RPMI8226 (cell line): ENCODE results near the gene S100A16.

Experiments used
- DNase-seq: peaks from one replicate; pipeline ENCODE4 v3.0.0-alpha.2; 2015

S100A16 gene

DNA sequence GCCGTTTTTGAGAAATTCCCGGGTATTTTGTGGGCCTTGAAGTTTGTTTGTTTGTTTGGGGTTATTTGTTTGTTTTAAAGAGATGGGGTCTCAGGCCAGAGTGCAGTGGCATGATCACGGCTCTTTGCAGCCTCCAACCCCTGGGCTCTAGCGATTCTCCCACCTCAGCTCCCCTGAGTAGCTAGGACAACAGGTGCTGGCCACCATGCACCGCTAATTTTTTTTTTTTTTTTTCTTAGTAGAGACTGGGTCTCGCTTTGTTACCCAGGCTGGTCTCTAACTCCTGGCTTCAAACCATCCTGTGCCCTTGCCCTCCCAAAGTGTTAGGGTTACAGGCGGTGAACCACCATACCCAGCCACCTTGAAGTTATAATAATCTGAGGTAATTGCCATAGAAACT lies 22.9 kb upstream of the S100A16 start:
- no peak for DNase-seq

- DNase-seq = peak; percentile 99
These were observed 21.1 kb upstream of the S100A16 start, which contains the start of gene CHTOP for GRCh38 chr1:153633754-153634665. Gene CHTOP (plus strand): TSS chr1:153634066. CDS start chr1:153636589, 2,523 bp downstream.

DNA sequence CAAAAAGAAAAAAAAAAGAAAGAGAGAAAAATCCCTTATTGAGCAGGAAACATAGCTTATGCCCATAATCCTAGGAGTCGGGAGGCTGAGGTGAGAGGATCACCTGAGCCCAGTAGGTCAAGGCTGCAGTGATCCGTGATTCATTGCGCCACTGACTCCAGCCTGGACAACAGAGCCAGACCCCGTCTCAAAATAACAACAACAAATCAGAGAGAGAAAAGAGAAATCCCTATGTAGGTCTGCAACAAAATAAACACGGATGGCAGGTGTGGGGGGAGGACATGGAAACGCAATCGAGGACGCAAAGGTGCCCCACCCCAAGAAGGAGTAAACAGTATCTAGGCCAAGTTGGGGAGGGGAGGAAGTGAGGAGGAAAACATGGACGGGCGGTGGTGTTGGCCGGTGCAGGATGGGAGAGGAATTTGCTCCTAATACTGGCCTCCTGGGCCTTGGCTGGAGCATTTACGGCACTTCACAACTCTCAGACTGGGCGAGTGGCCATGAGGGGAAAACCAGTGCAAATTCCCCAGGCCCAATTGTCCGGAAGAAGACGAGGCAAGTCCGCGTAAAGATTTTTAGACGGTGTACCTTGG lies 20.3 kb upstream of the S100A16 start:
- DNase-seq = no peak

DNA sequence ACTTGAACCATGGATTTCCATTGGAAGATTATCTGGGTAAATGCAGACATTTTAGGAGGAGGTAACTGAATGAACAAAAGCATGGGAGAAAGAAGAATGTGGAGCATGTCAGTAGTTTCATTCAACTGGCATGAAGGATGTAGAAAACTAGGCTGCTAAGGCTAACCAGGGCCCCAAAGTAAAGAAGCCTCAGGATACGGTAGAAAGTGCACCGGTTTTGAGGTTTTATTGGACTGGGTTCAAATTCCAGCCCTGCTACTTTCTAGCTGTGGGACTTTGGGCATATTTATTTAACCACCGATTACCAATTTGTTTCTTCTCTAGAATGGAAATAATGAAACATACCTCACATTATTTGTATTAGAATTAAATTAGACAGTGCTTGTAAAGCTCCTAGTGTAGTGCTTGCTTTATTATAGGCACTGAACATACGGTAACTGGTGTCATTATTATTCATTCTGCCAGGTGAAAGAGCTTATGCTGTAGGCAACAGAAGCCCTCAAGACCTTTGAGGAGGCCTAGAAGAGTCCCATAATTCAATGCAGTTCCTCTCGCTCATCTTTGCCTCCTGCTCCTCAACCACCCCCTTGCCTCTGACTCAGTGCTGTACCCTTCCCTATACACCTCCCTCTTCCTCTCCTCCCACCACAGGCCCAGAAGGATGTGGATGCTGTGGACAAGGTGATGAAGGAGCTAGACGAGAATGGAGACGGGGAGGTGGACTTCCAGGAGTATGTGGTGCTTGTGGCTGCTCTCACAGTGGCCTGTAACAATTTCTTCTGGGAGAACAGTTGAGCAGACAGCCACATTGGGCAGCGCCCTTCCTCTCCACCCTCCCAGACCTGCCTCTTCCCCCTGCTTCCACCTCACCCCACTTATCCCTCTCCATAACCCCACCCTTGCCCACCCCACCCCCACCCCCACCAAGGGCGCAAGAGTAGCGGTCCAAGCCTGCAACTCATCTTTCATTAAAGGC lies 18.4 kb upstream of the S100A16 start:
- no peak for DNase-seq

- DNase-seq = no peak
These were observed 17.4 kb upstream of the S100A16 start for GRCh38 chr1:153630384-153630783.

DNA sequence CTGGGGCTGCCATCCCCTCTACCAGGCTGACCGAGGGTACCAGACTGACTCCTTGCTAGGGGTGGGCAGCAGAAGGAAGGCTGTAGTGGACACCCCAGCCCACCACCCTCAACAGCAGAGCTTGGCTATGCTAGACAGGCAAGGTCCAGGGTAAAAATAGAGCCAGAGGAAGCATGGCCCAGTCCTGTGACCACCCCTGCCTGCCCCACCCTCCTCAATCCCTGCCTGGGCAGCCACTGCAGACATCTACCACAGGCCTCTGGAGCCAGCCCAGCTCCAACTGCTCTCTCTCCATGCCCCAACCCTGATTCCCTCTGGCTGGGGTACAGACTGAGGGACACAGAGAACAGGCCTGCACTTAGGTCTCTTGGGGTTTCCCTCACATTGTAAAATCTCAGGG lies 17.0 kb upstream of the S100A16 start:
- no peak for DNase-seq

- DNase-seq = no peak
These were observed 16.4 kb upstream of the S100A16 start for GRCh38 chr1:153629343-153629665.

DNA sequence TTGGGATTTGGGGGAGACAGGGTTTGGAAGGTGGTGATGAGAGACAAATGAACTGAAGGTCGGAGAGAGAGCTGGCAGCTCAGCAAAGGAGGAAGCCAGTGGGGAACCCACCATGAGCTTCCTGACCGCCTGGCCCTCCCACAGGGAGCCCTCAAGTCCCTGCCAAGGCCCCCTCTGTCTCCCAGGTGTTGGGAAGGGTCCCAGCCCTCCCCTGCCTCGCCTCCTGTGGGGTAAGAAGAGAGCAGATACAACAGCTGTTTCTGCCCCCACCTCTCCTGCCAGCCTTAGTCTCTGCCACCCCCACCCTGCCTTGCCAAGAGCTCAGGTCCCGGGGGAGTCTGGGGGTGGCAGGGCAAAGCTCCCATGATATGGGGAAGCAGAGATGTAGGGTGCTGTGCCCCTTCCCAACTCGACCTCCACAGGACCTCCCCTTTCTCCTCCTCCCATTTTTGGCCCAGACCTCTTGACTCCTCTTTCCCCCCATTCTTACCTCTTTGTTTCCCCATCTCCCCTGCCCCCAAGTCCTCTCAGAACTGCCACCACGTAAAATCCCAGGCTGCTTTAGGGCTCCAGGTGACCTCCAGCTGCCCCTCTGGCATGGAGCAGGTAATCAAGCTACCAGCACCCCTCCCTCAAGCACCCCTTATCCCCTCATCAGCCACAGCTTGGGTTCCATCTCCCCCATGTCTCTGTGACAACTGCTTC lies 15.9 kb upstream of the S100A16 start:
- DNase-seq = no peak

DNA sequence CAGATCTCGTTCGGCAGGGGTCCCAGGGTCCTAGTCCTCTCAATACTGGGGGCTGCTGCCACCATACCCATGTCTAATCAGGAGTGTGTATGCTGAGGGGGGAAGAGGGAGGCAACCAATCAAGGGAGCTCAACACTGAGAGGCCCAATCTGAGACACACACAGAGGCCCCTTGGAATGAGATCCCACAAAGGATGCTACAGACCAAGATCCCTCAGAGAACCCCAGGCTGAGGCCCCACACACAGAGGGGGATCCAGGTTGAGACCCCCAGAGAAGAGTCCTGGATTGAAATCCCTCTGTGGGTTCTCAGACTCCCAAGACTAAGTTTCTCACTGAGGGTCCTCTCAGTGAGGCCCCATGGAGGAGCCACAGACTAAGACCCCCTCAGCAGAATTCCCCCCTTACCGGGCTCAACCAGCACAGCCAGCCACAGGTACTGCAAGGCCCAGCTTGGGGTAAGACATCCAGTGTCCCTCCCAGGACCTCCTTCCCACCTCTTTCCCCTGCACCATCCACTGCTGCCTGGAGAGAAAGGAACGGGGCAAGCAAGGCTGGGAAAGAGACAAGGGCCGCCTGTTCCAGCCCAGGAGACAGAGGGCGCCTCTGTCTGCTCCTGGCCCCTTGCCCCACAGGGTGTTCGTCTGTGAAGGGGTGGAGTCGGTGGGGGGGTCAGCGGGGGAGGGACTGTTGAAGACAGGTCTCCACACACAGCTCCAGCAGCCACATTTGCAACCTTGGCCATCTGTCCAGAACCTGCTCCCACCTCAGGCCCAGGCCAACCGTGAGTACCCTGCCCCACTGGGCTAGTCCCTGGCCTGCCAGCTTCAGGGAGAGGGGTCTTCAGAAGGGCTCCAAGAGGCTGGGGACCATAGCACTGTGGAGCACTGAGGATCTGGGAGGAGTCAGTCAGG lies 15.0 kb upstream of the S100A16 start, which contains the start of gene S100A1:
TSS of gene S100A1 (plus strand) at position 720 of the 912 bp plus-strand sequence. CDS start 2,088 bp downstream, outside the sequence.
- DNase-seq = peak; percentile 30

DNA sequence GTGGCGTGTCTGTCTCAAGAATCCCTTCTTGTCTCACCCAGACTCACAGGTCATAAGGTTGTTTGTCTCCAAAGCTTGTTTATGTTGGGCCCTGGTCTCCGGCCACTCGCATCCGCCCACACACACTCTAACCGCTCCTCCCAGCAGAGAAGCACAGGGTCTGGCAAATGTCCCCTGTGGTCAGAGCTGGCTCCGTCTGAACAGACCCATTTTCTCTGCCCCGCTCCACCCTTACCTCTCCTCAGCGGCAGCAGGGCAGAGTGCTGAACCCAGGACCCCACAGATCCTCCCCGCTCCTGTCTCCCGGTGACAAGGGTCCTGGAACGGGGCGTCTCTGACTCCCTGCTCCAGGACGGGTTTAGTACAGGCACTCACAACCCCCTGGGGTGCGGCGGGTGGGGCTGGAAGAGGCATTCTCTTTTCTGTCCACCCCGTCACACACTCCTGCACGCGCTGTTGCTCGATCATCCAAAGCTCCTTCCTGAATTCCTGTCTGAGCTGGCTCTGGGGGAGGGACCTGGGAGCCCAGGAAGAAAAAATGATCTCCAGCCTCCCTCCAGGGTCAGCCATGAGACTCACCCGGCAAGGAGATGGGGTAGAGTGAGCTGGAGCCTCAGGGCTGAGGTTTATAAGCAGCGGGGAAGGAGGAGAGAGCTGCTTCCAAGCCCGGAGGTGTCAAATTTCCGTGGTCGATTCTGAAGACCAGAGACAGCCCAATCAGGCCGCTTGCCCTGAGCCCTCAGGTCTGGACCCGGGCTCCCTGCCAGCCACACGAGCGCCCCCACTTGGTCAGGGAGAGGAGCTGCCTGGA lies 14.2 kb upstream of the S100A16 start, which contains the start of gene S100A13:
TSS of gene S100A13 (minus strand) at position 602 of the 811 bp plus-strand sequence. CDS start 1,033 bp downstream, outside the sequence.
- DNase-seq = peak; percentile 18

- no peak for DNase-seq
These were observed 13.6 kb upstream of the S100A16 start for GRCh38 chr1:153626477-153626903.

DNA sequence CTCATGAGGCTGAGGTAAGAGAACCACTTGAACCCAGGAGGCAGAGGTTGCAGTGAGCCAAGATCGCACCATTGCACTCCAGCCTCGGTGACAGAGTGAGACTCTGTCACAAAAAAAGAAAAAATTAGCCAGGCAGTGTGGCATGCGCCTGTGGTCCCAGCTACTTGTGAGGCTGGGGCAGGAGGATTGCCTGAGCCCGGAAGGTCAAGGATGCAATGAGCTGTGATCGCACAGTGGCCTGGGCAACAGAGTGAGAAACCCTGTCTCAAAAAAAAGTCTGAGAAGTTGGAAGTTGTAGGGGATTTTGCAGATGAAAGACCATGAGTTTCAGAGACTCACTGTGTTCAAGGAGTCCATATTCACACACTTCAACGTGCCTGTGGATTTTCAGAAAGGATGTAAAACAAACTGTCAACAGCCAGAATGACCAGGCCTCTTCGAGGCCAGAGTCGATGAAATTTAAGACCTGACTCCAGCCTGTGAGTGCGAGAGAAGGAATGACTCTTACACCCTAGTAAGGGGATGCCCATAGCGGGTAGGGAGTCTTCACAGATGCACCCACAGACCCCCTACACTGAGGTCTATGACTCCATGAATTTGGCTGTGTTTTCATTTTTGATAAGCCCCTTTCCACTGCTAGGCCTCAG lies 12.2 kb upstream of the S100A16 start:
- no peak for DNase-seq

DNA sequence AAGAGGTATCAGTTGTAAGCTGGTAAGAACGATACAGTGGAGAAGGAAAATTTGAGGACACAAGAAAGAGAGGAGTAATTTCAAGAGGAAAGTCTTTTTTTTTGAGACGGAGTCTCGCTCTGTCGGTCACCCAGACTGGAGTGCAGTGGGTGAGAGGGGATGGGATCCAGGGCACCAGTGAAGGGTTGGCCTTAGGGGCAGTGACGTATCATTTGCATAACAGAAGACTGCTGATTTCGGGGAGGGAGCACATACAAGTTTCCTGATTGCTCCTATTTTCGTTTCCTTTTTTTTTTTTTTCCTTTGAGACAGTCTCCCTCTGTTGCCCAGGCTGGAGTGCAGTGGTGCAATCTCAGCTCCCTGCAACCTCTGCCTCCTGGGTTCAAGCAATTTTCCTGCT lies 10.2 kb upstream of the S100A16 start:
- no peak for DNase-seq

DNA sequence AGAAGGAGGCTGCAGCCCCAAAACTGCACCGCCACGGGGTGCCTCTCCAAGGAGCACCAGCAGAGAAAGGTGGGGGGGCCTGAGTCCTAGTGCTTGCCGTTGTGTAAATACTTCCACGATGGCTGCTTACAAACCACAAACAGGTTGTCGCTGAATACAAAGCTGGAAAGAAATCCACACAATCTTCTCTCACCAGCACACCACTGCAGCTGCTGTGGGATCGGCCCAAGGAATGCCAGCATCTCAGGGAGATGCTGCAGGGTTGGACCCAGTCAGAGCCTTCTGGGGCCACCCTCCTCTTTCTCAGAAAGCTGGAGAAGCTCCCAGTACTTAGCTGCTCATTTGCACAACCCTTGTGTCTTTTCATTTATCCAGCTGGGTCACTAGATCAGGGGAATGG lies 6.2 kb upstream of the S100A16 start:
- no peak for DNase-seq

- no peak for DNase-seq
These were observed 4.7 kb upstream of the S100A16 start for GRCh38 chr1:153617663-153618062.

GRCh38 chr1:153616917-153617311 lies 4.0 kb upstream of the S100A16 start:
- DNase-seq = no peak

DNA sequence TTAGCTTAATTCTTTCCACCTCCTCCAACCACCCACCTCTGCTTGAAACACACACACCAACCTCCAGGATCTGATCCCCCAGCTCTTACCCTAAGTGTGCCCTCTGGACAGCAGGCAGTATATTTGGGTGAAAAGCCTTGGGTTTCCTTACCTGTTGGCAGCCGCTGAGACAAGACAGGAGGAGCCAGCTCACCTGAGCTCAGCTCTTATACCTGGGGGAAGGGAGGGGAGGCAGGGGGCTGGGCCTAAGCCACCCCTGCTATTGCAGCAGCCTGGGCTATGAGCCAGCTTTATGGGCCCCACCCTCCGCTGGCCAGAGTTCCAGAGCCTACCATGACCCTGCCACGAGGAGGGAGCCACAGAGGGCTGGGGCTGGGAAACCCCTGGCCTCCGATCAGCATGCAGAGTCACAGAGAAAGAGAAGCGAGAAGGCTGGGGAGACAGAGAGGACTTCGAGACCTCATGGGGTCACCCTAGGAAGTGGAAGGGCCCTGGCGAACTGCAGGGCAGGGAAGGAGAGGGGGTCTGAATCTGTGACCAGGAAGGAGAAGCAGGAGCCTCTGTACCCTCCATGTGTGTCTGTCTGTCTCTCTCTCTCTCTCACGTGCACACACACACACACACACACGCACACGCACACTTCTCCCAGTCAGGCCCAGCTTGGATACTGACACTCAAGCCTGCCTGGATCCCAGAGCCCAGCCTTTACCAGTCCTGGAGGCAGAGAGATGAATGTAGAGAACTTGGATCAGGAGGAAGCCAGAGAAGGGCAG lies 3.4 kb upstream of the S100A16 start, which contains the start of gene S100A14:
TSS of gene S100A14 (minus strand) at position 182 of the 773 bp plus-strand sequence. CDS start 467 bp downstream, outside the sequence.
- DNase-seq = no peak

DNA sequence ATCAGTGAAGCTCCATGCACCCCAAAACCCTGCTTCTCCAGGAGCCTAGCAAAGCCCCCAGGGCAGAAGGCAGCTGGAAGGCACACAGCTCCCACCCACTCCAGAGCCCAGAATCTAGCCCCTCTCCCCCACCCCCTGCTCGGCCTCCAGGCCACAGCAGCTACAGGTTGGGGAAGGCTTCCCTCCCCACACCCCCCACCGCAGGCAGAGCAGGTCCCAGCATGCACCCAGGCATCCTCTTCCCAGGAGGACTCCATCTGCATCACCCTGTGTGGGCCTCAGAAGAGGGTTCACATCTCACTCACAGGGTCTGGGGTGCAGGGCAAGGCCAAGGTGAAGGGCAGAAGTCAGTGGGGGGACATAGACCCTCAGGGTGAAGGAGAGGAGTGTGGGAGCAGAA lies 2.5 kb upstream of the S100A16 start:
- no peak for DNase-seq

DNA sequence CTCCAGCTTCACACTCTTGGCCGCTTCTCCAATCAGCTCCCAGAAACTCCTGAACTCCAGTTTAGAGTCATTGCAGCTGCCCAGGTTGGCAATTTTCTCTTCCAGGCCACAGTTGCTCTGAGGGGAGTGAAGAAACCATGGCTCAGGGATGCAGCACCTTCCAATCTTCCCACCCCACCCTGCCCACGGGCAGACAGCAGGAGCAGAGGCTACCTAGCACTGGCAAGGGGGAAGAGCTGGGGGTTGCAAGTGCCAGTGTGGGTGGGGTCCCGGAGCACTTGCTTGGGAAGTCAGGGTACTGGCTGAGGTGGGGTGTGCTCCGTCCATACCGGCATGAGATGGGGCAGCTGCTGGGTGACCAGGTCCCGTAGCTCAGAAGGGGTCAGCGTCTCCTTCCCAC lies 2.0 kb upstream of the S100A16 start:
- no peak for DNase-seq
